BLaER1 treated with 17β-estradiol and CSF1 and Interleukin-3, amounts not matched to agents 10 nM and 100 nM (cell line): ENCODE data around the gene ABHD17A.

Experiments used
- H3K27ac ChIP-seq, 11 experiments: shearing (Covaris generic); formaldehyde crosslinking; 2 replicates each; pipeline ENCODE4 v1.8.1; 2022
- H3K27me3 ChIP-seq, 11 experiments: shearing (Covaris generic); formaldehyde crosslinking; 2 replicates each; pipeline ENCODE4 v1.8.1; 2022
- H3K36me3 ChIP-seq, 11 experiments: shearing (Covaris generic); formaldehyde crosslinking; 2 replicates each; pipeline ENCODE4 v1.8.1; 2022
- H3K4me1 ChIP-seq, 10 experiments: shearing (Covaris generic); formaldehyde crosslinking; 2 replicates each; pipeline ENCODE4 v1.8.1; 2022
- H3K4me2 ChIP-seq, 11 experiments: shearing (Covaris generic); formaldehyde crosslinking; 2 replicates each; pipeline ENCODE4 v1.8.1; 2022
- H3K4me3 ChIP-seq, 10 experiments: shearing (Covaris generic); formaldehyde crosslinking; 2 replicates each; pipeline ENCODE4 v1.8.1; 2022
- H3K9ac ChIP-seq, 11 experiments: shearing (Covaris generic); formaldehyde crosslinking; 2 replicates each; pipeline ENCODE4 v1.8.1; 2022
- H3K9me3 ChIP-seq, 11 experiments: shearing (Covaris generic); formaldehyde crosslinking; replicated peaks in 1 of 11; 2 replicates each; pipeline ENCODE4 v1.8.1; 2022
- H4K20me1 ChIP-seq, 11 experiments: shearing (Covaris generic); formaldehyde crosslinking; 2 replicates each; pipeline ENCODE4 v1.8.1; 2022
- Cebpa-rat ChIP-seq, 11 experiments: shearing (Covaris generic); IDR thresholded peaks; 2 replicates each; pipeline ENCODE4 v1.8.1; 2022

Gene ABHD17A

DNA sequence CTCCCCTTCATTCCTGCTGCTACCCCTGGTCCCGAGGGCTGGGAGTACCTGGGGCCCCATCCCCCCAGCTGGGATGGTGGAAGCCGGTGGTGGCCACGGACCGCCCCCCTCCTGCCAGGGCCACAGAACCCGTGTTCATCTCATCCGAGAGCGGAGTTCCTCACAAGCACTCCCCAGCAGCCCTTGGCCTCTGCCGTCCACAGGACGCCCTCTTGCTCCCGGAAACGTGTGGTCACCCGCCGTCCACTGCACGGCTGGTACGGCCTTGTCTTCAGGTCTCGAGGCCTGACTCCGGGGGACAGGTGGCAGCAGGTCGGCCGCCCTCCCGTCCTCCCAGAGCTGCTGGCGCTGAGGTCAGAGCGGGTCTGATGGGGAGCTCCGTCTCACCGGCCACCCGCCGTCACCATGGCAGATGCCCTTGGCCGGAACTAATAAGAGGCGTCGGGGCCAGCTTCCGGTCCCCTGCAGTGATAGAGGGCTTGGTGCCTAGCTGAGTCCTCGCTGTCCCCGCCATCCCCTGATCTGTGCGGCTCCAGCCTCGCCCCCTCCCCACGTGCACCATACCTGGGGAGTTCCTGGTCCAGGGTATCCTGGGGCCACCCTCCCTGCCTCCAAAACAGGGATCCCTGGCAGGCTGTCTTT, 39.1 kb upstream of the ABHD17A start:
- H4K20me1 ChIP-seq = peaks cover 0 to 38% (median 5%) of the 10 kb centered on the region in 11 experiments; a peak in 8 of 22 replicates
- peak overlapping the region in 1 of 11 experiments; percentile 25; a peak in 1 of 22 replicates for H3K27ac ChIP-seq
- H3K4me1 ChIP-seq = peaks cover 4 to 45% (median 32%) of the 10 kb centered on the region in 10 experiments; a peak in 18 of 20 replicates

DNA sequence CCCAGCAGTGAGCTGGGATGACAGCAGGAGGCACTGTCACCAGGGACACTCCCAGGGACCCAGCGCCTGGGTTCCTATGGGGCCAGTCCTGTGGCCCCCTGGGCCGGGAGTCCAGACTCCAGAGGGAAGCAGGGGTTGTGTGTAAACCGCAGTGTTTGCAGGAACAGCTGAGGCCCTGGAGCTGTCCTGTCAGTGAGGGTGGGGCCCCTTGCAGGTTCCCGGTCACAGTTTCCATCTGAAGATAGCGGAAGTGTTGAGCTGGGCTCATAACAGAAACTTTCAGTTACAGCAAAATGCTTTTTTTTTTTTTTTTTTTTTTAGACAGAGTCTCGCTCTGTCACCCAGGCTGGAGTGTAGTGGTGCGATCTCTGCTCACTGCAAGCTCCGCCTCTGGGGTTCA, 38.0 kb upstream of the ABHD17A start:
- Histone ChIP-seq H3K9ac (0 out of 22 replicates have a peak overlapping the region, but pooled peaks of 1 of the 11 experiments have one; percentile 23), H3K4me1 (peaks cover 0 to 36% (median 25%) of the 10 kb centered on the region in 10 experiments; a peak in 16 of 20 replicates), H4K20me1 (peaks cover 0 to 40% (median 5%) of the 10 kb centered on the region in 11 experiments; a peak in 8 of 22 replicates), H3K4me2 (peak overlapping the region in 1 of 11 experiments; percentile 7; a peak in 1 of 22 replicates), H3K36me3 (peaks cover 60 to 73% (median 70%) of the 10 kb centered on the region in 11 experiments), H3K4me3 (no peak overlapping the region), H3K27ac (no peak overlapping the region), H3K9me3 (no peaks in the 10 kb centered on the region), H3K27me3 (peaks cover 1 to 9% (median 8%) of the 10 kb centered on the region in 11 experiments; a peak in 20 of 22 replicates)
- no peak for TF ChIP-seq Cebpa-rat (IDR thresholded peaks at IDR 0.05)

More for the DNA sequence above, 39.1 kb upstream of the ABHD17A start:
- H3K4me2 ChIP-seq = no peak overlapping the region
- H3K9ac ChIP-seq = peak overlapping the region in 1 of 11 experiments; percentile 6; a peak in 2 of 22 replicates
- H3K9me3 ChIP-seq = no peaks in the 10 kb centered on the region
- no peak overlapping the region for H3K4me3 ChIP-seq
- TF ChIP-seq Cebpa-rat (IDR thresholded peaks at IDR 0.05) = no peak
- H3K36me3 ChIP-seq = peaks cover 48 to 62% (median 59%) of the 10 kb centered on the region in 11 experiments
- H3K27me3 ChIP-seq = peaks cover 3 to 18% (median 18%) of the 10 kb centered on the region in 11 experiments; a peak in 21 of 22 replicates

DNA sequence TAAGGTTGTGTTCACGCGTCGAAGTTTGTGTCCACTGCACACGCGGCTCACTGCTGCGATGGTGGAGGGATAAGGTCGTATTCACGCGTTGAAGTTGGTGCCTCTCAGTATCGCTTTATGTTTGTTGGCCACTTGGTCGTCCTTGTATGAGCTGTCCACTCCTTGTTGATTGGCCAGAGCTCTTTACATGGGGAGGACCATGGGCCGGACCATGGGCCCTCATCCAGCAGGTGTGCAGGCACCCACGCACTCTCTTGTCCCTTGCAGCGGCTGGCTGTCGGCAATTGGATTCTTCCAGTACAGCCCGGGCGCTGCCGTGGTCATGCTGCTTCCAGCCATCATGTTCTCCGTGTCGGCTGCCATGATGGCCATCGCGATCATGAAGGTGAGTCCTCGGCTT, 37.5 kb upstream of the ABHD17A start:
- Histone ChIP-seq H3K27me3 (peaks cover 0 to 4% (median 3%) of the 10 kb centered on the region in 11 experiments; a peak in 16 of 22 replicates), H3K27ac (no peak overlapping the region), H3K9me3 (no peaks in the 10 kb centered on the region), H3K36me3 (peaks cover 65 to 78% (median 75%) of the 10 kb centered on the region in 11 experiments), H3K9ac (0 out of 22 replicates have a peak overlapping the region, but pooled peaks of 1 of the 11 experiments have one; percentile 23), H3K4me1 (peaks cover 0 to 33% (median 22%) of the 10 kb centered on the region in 10 experiments; a peak in 16 of 20 replicates), H3K4me2 (peak overlapping the region in 1 of 11 experiments; percentile 7; a peak in 1 of 22 replicates), H4K20me1 (peaks cover 0 to 45% (median 9%) of the 10 kb centered on the region in 11 experiments; a peak in 10 of 22 replicates), H3K4me3 (no peak overlapping the region)
- TF ChIP-seq Cebpa-rat (IDR thresholded peaks at IDR 0.05) = no peak

GRCh38 chr19:1921825-1922224, 36.5 kb upstream of the ABHD17A start:
- Histone ChIP-seq H3K4me3 (no peak overlapping the region), H3K27me3 (no peaks in the 10 kb centered on the region), H3K4me2 (no peak overlapping the region), H4K20me1 (peaks cover 0 to 55% (median 15%) of the 10 kb centered on the region in 11 experiments; a peak in 12 of 22 replicates), H3K9me3 (no peaks in the 10 kb centered on the region), H3K9ac (no peak overlapping the region), H3K4me1 (peaks cover 0 to 23% (median 14%) of the 10 kb centered on the region in 10 experiments; a peak in 15 of 20 replicates), H3K36me3 (peaks cover 71 to 88% (median 82%) of the 10 kb centered on the region in 11 experiments), H3K27ac (no peak overlapping the region)
- TF ChIP-seq Cebpa-rat (IDR thresholded peaks at IDR 0.05) = no peak

GRCh38 chr19:1921326-1921725, 36.0 kb upstream of the ABHD17A start:
- H3K36me3 ChIP-seq = peaks cover 71 to 93% (median 85%) of the 10 kb centered on the region in 11 experiments

GRCh38 chr19:1920644-1921043, 35.3 kb upstream of the ABHD17A start:
- Histone ChIP-seq H3K4me3 (no peak overlapping the region), H3K9ac (no peak overlapping the region), H3K4me1 (peaks cover 0 to 21% (median 5%) of the 10 kb centered on the region in 10 experiments; a peak in 14 of 20 replicates), H3K9me3 (no peaks in the 10 kb centered on the region), H3K4me2 (no peak overlapping the region), H4K20me1 (peaks cover 0 to 66% (median 15%) of the 10 kb centered on the region in 11 experiments; a peak in 15 of 22 replicates), H3K36me3 (peaks cover 71 to 97% (median 90%) of the 10 kb centered on the region in 11 experiments), H3K27me3 (no peaks in the 10 kb centered on the region), H3K27ac (no peak overlapping the region)
- TF ChIP-seq Cebpa-rat (IDR thresholded peaks at IDR 0.05) = no peak

More at GRCh38 chr19:1921326-1921725, 36.0 kb upstream of the ABHD17A start:
- Histone ChIP-seq H3K4me2 (no peak overlapping the region), H3K27me3 (no peaks in the 10 kb centered on the region), H3K9me3 (no peaks in the 10 kb centered on the region), H3K4me1 (peaks cover 0 to 22% (median 11%) of the 10 kb centered on the region in 10 experiments; a peak in 14 of 20 replicates), H4K20me1 (peaks cover 0 to 60% (median 15%) of the 10 kb centered on the region in 11 experiments; a peak in 14 of 22 replicates), H3K27ac (no peak overlapping the region), H3K9ac (no peak overlapping the region), H3K4me3 (no peak overlapping the region)
- no peak for TF ChIP-seq Cebpa-rat (IDR thresholded peaks at IDR 0.05)

DNA sequence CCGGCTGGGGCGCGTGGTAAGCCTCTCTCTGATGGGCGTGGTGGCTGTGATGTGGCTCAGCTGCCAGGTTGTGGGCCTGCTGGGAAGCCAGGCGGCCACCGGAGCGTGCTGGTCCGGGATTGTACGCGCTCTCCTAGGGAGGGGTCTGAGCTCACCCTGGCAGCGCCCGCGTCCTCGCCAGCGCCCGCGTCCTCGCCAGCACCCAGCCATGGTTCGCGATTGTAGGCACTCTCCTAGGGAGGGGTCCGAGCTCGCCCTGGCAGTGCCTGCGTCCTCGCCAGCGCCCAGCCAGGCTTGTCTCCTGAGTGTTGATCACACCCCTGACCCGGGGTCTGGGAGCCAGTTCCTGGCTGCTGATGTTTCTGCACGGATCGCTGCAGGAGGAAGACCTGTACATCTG, 33.7 kb upstream of the ABHD17A start:
- Histone ChIP-seq H3K9me3 (no peaks in the 10 kb centered on the region), H3K27ac (no peak overlapping the region), H3K36me3 (peaks cover 73 to 97% (median 85%) of the 10 kb centered on the region in 11 experiments), H3K27me3 (no peaks in the 10 kb centered on the region), H4K20me1 (peaks cover 16 to 83% (median 30%) of the 10 kb centered on the region in 11 experiments), H3K4me3 (no peak overlapping the region), H3K4me2 (no peak overlapping the region), H3K9ac (peak overlapping the region in 2 of 11 experiments; percentile 6 to 15; a peak in 1 of 22 replicates), H3K4me1 (peaks cover 0 to 15% (median 3%) of the 10 kb centered on the region in 10 experiments; a peak in 12 of 20 replicates)
- no peak for TF ChIP-seq Cebpa-rat (IDR thresholded peaks at IDR 0.05)

GRCh38 chr19:1917926-1918325, 32.6 kb upstream of the ABHD17A start:
- H3K36me3 ChIP-seq = peaks cover 77 to 100% (median 86%) of the 10 kb centered on the region in 11 experiments
- H3K9me3 ChIP-seq = no peaks in the 10 kb centered on the region
- no peak overlapping the region for H3K4me2 ChIP-seq

GRCh38 chr19:1917146-1917545, 31.9 kb upstream of the ABHD17A start:
- Histone ChIP-seq H4K20me1 (peaks cover 34 to 90% (median 48%) of the 10 kb centered on the region in 11 experiments), H3K4me1 (peaks cover 0 to 24% (median 10%) of the 10 kb centered on the region in 10 experiments; a peak in 14 of 20 replicates), H3K4me3 (no peak overlapping the region), H3K27me3 (no peaks in the 10 kb centered on the region), H3K36me3 (peaks cover 77 to 100% (median 86%) of the 10 kb centered on the region in 11 experiments), H3K9ac (no peak overlapping the region), H3K9me3 (no peaks in the 10 kb centered on the region), H3K4me2 (no peak overlapping the region), H3K27ac (peak overlapping the region in 2 of 11 experiments; percentile 4 to 5; a peak in 1 of 22 replicates)
- TF ChIP-seq Cebpa-rat (IDR thresholded peaks at IDR 0.05) = no peak

More at GRCh38 chr19:1917926-1918325, 32.6 kb upstream of the ABHD17A start:
- Histone ChIP-seq H3K4me1 (peaks cover 0 to 24% (median 10%) of the 10 kb centered on the region in 10 experiments; a peak in 14 of 20 replicates), H3K27ac (0 out of 22 replicates have a peak overlapping the region, but pooled peaks of 2 of the 11 experiments have one; percentile 4 to 5), H3K9ac (0 out of 22 replicates have a peak overlapping the region, but pooled peaks of 1 of the 11 experiments have one; percentile 9), H3K27me3 (no peaks in the 10 kb centered on the region), H4K20me1 (peaks cover 26 to 90% (median 40%) of the 10 kb centered on the region in 11 experiments), H3K4me3 (no peak overlapping the region)
- TF ChIP-seq Cebpa-rat (IDR thresholded peaks at IDR 0.05) = no peak
